Activated CD4-positive, alpha-beta T cell treated with anti-CD3 and anti-CD28 coated beads, Interleukin-2, amount 50 U/mL, for 24 hours (primary cell): ENCODE data around the gene ITPR1.

Source experiments
- DNase-seq, 2 donors: peaks; one replicate each; pipeline ENCODE4 v3.0.0-alpha.2; 2020; ENCODE audit warnings: low read depth in 1 of 2, low spot score in 1 of 2

Gene ITPR1

GRCh38 chr3:4800595-4800994 lies 307.4 kb downstream of the ITPR1 start:
- no peak for DNase-seq

DNA sequence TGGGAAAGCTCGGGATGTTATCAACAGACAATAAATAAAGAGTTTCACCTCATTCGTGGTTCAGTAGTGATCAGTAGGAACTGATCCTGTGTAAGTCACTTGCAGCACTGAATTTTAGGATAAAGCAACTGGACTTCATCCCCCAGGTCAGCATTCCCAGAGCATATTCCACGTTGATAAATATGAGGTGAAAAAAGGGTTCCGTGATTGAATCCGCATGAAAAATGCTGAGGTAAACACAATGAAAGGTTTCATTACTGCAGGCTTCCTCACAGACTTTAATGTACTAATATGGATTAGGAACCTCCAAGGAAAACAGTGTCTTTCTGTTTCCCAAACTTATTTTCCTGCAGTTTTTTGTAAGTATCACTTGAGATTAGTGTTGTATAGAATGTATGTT lies 308.7 kb downstream of the ITPR1 start:
- DNase-seq, result no peak

- DNase-seq, result no peak
Observed at GRCh38 chr3:4802903-4803302, 309.8 kb downstream of the ITPR1 start.

- no peak for DNase-seq
Observed at GRCh38 chr3:4804161-4805058, 311.3 kb downstream of the ITPR1 start.

DNA sequence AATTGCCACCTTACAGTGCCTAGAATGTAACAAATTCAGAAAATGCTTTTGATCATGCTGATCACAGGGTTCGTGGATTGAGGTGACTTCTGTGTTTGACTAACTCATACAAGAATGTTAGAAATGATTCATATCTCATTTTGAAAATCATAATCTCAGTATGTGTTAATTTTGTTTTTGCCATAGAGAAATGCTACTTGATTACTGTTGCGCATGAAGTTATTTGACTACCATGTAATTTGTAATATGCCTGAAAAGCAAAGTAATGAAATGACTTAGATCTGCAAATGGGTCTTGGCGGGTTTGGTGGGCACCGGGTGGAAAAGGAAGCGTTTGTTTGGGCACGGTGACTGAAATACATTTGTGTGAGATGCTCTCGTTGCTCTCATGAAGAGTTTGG lies 312.5 kb downstream of the ITPR1 start:
- DNase-seq, result no peak

GRCh38 chr3:4806535-4807108 lies 313.5 kb downstream of the ITPR1 start:
- no peak for DNase-seq

DNA sequence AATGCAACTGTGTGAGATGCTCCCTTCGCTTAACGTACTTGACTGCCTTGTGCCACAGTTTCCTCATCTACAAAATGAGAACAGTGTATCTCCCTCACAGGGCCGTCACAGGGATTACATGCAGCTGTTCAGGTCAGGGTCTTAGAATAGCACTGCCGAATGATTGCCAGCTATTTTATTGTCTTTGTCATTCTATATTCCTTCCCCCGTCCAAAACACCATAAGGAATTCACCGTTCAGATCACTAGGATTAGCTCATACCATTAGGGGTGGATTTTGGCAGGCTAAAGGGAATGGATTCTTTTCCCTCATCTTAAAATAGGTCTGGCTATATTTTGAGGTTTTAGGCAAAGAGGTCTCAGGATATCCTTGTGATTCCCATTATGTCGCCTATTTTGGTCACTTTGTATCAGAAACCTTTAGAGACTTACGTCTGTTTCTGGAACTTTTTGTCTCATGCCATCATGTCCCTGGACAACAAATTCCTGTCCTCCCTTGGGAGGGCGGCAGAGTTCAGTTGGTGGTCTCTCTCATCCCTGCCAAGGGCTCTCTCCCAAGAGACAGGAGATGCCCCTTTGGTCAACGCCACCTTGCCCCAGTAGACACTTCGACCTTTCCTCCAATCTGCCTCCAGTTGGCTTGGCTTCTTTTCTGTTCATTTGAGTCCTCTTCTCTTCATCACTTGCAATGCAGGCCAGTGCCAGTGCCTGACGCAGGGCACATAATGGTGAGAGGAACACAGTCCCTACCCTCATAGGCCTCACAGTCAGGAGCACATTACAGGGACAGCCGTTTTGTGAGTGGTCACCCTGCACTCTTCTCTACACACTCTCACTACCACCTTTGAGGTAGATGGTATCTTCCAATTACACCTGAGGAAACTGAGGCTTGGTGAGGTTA lies 314.5 kb downstream of the ITPR1 start:
- no peak for DNase-seq

GRCh38 chr3:4808637-4809036 lies 315.5 kb downstream of the ITPR1 start:
- no peak for DNase-seq

DNA sequence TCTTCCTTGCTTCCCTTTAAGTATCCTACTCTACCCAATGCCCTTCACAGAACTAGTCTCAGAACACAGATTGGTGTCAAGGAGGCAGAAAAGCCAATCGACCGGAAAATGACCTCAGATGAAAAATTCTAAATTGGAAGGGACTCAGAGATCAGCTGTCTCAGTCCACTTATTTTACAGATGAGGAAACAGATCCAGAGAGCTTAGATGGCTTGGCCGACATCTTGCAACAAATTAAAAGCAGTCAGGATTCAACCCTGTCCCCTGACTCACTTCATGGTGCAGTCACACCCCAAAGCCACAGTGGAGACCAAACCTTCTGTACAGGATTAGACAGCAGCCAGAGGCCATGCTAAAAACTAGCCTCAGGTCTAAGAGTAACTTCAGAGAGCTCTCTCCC lies 316.8 kb downstream of the ITPR1 start:
- no peak for DNase-seq

GRCh38 chr3:4812591-4812990 lies 319.4 kb downstream of the ITPR1 start:
- no peak for DNase-seq

GRCh38 chr3:4813909-4814304 lies 320.8 kb downstream of the ITPR1 start:
- no peak for DNase-seq

DNA sequence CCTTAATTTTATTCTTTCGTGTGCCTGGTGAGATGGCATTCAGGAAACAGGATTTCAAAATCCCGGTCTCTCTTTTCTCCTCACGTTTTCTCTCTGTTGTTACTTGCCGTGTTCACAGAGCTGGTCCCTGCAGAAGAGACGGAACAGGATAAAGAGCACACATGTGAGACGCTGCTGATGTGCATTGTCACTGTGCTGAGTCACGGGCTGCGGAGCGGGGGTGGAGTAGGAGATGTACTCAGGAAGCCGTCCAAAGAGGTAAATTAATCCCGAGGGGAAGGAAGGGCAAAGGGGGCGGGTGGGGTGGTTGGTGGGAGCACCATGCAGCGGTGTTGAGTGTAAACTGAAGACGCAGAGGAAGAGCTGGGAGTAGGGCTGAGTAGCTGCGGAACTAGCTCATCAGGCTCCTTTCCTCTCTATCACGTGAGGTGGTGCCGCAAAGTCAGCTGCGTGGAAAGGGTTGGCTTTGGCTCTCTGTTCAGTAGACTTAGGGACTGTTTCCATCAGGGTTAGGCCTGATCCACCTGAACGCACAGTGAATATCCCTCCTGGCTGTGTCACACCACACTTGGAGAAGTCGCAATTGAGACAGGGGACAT lies 321.3 kb downstream of the ITPR1 start:
- DNase-seq, result no peak

DNA sequence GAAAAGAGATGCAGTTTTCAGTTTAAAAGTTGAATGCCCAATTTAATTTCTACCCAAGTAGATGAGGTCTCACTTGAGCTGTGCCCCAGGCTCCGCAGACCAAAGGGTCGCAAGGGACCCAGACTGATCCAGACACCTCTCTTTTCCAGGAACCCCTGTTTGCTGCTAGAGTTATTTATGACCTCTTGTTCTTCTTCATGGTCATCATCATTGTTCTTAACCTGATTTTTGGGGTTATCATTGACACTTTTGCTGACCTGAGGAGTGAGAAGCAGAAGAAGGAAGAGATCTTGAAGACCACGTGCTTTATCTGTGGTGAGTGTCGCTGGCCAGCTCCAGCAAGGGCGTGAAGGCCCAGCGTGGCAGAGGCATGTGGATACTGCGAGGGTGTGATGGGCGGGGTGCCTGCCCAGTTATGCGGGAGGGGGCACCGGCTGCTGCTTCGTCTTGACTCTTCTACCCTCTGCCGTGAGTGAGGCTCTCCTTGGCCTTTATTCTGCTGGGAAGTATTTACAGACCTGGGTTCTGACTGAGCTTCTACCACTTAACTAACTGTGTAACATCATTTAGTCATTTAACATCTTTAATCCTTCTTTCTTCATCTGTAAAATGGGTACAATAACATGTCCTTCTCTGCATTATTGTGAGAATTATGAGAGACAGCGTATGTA lies 321.9 kb downstream of the ITPR1 start:
- DNase-seq, result no peak

DNA sequence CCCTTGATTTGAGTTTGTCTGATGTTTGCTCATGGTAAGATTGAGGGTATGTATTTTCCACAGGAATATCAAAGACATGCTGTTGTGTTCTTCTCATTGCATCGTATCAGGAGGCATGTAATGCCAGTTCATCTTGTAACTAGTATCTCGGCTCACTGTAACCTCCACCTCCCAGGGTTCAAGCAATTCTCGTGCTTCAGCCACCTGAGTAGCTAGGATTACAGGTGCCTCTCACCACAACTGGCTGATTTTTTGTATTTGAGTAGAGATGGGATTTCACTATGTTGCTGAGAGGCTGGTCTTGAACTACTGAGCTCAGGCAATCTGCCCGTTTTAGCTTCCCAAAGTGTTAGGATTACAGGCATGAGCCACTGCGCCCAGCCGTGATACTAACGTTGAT lies 323.2 kb downstream of the ITPR1 start:
- no peak for DNase-seq

- no peak for DNase-seq
Observed at GRCh38 chr3:4816718-4817117, 323.6 kb downstream of the ITPR1 start.

- DNase-seq, result no peak
Observed at GRCh38 chr3:4817128-4817527, 324.0 kb downstream of the ITPR1 start.

DNA sequence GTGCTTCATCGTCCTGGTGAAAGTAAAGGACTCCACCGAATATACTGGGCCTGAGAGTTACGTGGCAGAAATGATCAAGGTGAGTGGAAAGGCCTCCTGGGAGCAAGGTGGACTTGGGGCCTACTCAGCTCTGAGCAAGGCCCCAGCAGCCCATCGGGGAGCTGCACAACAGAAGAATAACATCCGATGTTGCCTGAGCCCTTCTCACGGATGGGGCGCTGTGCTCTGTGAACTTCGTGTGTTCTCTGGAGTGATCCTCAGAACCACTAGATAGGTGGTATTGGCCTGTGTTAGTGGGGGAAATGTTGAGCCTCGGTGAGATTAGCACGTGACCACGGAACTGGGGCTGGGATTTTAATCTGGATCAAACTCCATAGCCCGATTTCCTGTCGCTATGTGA lies 325.0 kb downstream of the ITPR1 start:
- no peak for DNase-seq

DNA sequence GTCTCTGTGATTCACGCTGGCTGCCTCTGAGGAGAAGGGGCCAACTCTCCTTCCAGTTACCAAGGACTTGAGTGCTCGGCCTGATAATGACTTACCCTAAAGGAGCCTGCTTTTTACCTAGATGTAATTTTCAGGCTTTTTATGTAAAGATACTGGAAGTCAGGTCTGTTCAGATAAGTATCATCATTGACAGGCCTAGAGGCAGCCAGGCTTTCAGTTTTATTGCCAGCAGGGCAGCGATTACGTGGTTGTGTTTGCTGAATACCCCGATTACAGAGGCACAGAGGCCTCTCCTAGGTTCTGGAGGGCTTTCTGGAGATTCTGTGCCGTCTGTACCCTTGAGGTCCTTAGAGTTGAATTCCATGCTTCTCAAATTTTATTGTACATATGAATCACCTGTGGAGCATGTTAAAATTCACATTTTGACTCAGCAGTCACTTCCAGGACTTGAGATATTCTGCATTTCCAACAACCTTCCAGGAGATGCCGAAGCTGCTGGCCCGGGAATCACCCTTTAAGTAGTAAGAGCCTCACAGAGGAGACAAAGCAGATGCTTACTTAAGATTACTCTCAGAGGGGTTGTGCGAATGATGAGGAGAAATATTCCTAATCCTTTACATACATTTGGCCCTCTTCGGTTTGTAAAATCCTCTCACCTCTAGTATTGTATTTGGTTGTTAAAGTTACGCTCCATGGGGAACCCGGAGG lies 326.0 kb downstream of the ITPR1 start:
- DNase-seq, result no peak

DNA sequence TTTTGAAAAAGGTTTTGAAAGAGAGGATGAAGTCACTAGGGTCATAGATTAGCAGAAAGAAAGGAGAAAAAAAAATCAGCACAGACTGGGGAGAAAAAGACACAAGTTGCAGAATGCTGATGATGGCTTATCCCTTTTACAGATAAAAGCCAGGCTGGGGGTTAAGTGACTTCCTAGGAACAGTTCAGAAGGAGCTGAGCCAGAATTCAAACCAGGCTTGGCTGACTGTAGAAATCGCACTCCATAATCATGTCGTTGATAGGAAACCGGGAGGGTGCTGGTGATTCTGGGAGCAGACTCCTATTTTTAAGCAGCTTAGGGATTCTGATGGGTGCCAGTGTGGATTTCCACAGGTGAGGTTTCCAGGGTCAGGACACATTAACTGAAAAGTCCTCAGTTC lies 326.6 kb downstream of the ITPR1 start:
- DNase-seq, result no peak
